HepG2 (cell line): Measurements from ENCODE around the gene WFDC9. TPM values are rescaled to one million over a fixed set of nuclear protein-coding genes. Genes with fewer than 3 reads are reported as not detected.

Experiments
- ATAC-seq: fragments of 200-7000 bp; cut with Tn5 transposase; 3 replicates; pipeline ENCODE4 v1.9.1; 2020; ENCODE audit warnings: mild to moderate bottlenecking, moderate library complexity
- BruUV-seq: library from RNA; stranded (reverse); fragments of 400-500 nt; replicated peaks from 2 replicates; lab custom pipeline; 2021; lab: Mats Ljungman, UMichigan
- CTCF ChIA-PET: fragments of 300-600 bp; formaldehyde crosslinking; extraction: SDS; loops from one replicate; lab custom pipeline; 2021; ENCODE audit warnings: low total read pairs, inconsistent platforms, low intra/inter-chr PET ratio; lab: Yijun Ruan, JAX
- POLR2A ChIA-PET: fragments of 350-600 bp; sonication (Branson Sonifier 250); formaldehyde crosslinking; loops from one replicate; lab custom pipeline; 2020; ENCODE audit warnings: antibody characterized with exemption, inconsistent platforms; lab: Yijun Ruan, JAX
- DNase-seq: peaks from one replicate; pipeline ENCODE4 v3.0.0-alpha.2; 2015; ENCODE audit warnings: low spot score
- FAIRE-seq: peaks from 3 replicates; lab custom pipeline; 2011; peaks lifted over from hg19 to GRCh38; lab: Jason Lieb, UNC
- H2AFZ ChIP-seq: one replicate; pipeline ENCODE4 v1.6.1; 2011; ENCODE audit warnings: low read length, inconsistent platforms
- H3K27ac ChIP-seq: fragments of 300-600 bp; 3 replicates; pipeline ENCODE4 v1.8.0; 2011; ENCODE audit warnings: mixed run types, mild to moderate bottlenecking, mixed read lengths, low read length, inconsistent platforms; ENCODE audit not compliant: insufficient read depth; ENCODE audit errors: extremely low read length
- H3K27me3 ChIP-seq, 2 experiments: fragments of 200-600 bp in 1 of 2; 2 replicates in 1 of 2; 3 replicates in 1 of 2; pipeline versions ENCODE4 v1.6.0 to v1.8.0; 2011; ENCODE audit warnings: low read length in 2 of 2, mild to moderate bottlenecking in 2 of 2, moderate library complexity in 2 of 2, inconsistent platforms in 1 of 2; ENCODE audit not compliant: insufficient read depth in 2 of 2, control insufficient read depth in 1 of 2
- H3K36me3 ChIP-seq, 2 experiments: fragments of 200-600 bp in 1 of 2; replicated peaks in 1 of 2; 2 replicates in 1 of 2; 3 replicates in 1 of 2; pipeline versions ENCODE4 v1.5.1 to v1.8.0; 2011; ENCODE audit warnings: low read length in 2 of 2, inconsistent platforms in 1 of 2; ENCODE audit not compliant: insufficient read depth in 2 of 2, control insufficient read depth in 1 of 2
- H3K4me1 ChIP-seq: 2 replicates; pipeline ENCODE4 v1.5.1; 2012; ENCODE audit warnings: low read length, inconsistent platforms; ENCODE audit not compliant: insufficient read depth
- H3K4me2 ChIP-seq: 2 replicates; pipeline ENCODE4 v1.6.0; 2011; ENCODE audit warnings: low read depth, low read length, inconsistent platforms
- H3K4me3 ChIP-seq, 3 experiments: fragments of 200-600 bp in 1 of 3; sonication (generic), shearing (Covaris generic) in 1 of 3; replicated peaks in 1 of 3; 2 replicates each; pipeline ENCODE4 v1.5.1; 2011 to 2016; ENCODE audit warnings: low read length in 3 of 3, inconsistent platforms in 2 of 3, low read depth in 2 of 3, mild to moderate bottlenecking in 2 of 3, control low read depth in 1 of 3, mixed read lengths in 1 of 3; ENCODE audit not compliant: insufficient read depth in 1 of 3
- H3K79me2 ChIP-seq: one replicate; pipeline ENCODE4 v1.6.1; 2011; ENCODE audit warnings: low read length, inconsistent platforms; ENCODE audit not compliant: insufficient read depth
- H3K9ac ChIP-seq: 2 replicates; pipeline ENCODE4 v1.6.0; 2011; ENCODE audit warnings: mild to moderate bottlenecking, low read depth, low read length, inconsistent platforms; ENCODE audit not compliant: insufficient read depth
- H3K9me3 ChIP-seq: 2 replicates; pipeline ENCODE4 v1.5.1; 2012; ENCODE audit warnings: mild to moderate bottlenecking, low read length
- H4K20me1 ChIP-seq: 2 replicates; pipeline ENCODE4 v1.6.0; 2011; ENCODE audit warnings: inconsistent platforms, mild to moderate bottlenecking, low read length, moderate library complexity; ENCODE audit not compliant: insufficient read depth
- CCAR2 ChIP-seq: fragments of 200-400 bp; formaldehyde crosslinking; optimal IDR thresholded peaks from 2 replicates; pipeline ENCODE3; 2018; ENCODE audit warnings: low read depth, mild to moderate bottlenecking, low read length, moderate library complexity
- MAFF ChIP-seq: IDR thresholded peaks from 2 replicates; pipeline ENCODE4 v1.6.1; 2011; ENCODE audit warnings: low read depth, low read length, improper control_type of control experiment
- MAFK ChIP-seq, 2 experiments: IDR thresholded peaks in 1 of 2; conservative IDR thresholded peaks in 1 of 2; 2 replicates each; pipeline ENCODE4 v1.6.1; 2011; ENCODE audit warnings: improper control_type of control experiment in 2 of 2, low read length in 2 of 2
- PRMT3 ChIP-seq: sonication (generic); formaldehyde crosslinking; IDR thresholded peaks from 2 replicates; pipeline ENCODE4 v1.8.1; 2022; ENCODE audit warnings: low read depth, mild to moderate bottlenecking, moderate library complexity, missing genetic modification reagents, borderline replicate concordance
- ZBTB46 ChIP-seq: sonication (generic); formaldehyde crosslinking; IDR thresholded peaks from 2 replicates; pipeline ENCODE4 v1.4.0; 2020; ENCODE audit warnings: mild to moderate bottlenecking, missing genetic modification reagents, borderline replicate concordance
- ZNF24 ChIP-seq: fragments of 450-650 bp; IDR thresholded peaks from 2 replicates; pipeline ENCODE4 v1.6.1; 2017; ENCODE audit warnings: antibody characterized with exemption, mild to moderate bottlenecking
- in situ Hi-C: cut with HindIII; loops from 2 replicates; pipeline ENCODE4 v1.10.0; 2017; ENCODE audit warnings: low pct_unique_long_range_greater_than_20kb; ENCODE audit not compliant: extremely low pct_ligation_motif_present
- intact Hi-C: fragments of 100-400 bp; cut with micrococcal nuclease; formaldehyde crosslinking; loops from one replicate; pipeline ENCODE4 v1.10.0; 2022; ENCODE audit not compliant: unreplicated experiment
- polyA plus RNA-seq, 8 experiments: library from polyadenylated mRNA; depleted of rRNA in 3 of 8; stranded (reverse) in 7 of 8; unstranded in 1 of 8; fragments of >200 nt; fragmentation: Illumina TruSeq in 4 of 8; extraction: Trizol in 4 of 8; gene quantifications; 2 replicates each; pipeline versions ENCODE4 v1.2.1 to v1.2.3, GENCODE V29; 2011 to 2016; ENCODE audit warnings: low read depth in 4 of 8, missing spikeins in 1 of 8, mixed read lengths in 1 of 8; ENCODE audit not compliant: insufficient read depth in 1 of 8
- total RNA-seq, 5 experiments: library from RNA; depleted of rRNA; stranded (reverse); fragments of >200 nt; fragmentation: Illumina TruSeq; extraction: Trizol; gene quantifications; 2 replicates each; pipeline ENCODE4 v1.2.3, GENCODE V29; 2016; ENCODE audit warnings: low read depth in 1 of 5

WFDC9 gene
- total and polyA plus RNA-seq, 2 of the 13 experiments (the other 11 are each of a cell fraction or from before 2014, with no cell fraction given): not detected

GRCh38 chr20:45583502-45583901, 47.6 kb downstream of the WFDC9 start (continued):
- TF ChIP-seq ZNF24 (no peak), PRMT3 (CRISPR knock-in tag) (no peak), CCAR2 (no peak)

GRCh38 chr20:45581702-45582101, 49.4 kb downstream of the WFDC9 start:
- intact Hi-C loops (no loop called here), in situ Hi-C loops (no loop called here)
- H3K4me3 ChIP-seq: no peak overlapping the region
- CTCF ChIA-PET: no interaction called here
- peaks cover 4% of the 10 kb centered on the region; the same call in 1 of the 2 replicates for H3K4me1 ChIP-seq
- no TSS peak for BruUV-seq
- H3K27me3 ChIP-seq: peaks cover 3 to 18% of the 10 kb centered on the region in 2 experiments; a peak in 4 of 5 replicates
- H3K36me3 ChIP-seq: no peaks in the 10 kb centered on the region
- no peaks in the 10 kb centered on the region for H3K9me3 ChIP-seq
- POLR2A ChIA-PET: no interaction called here
- FAIRE-seq (no peak), ATAC-seq (no peak), DNase-seq (no peak)
- H3K4me2 ChIP-seq: no peak overlapping the region
- TF ChIP-seq MAFK (conservative IDR thresholded peaks at IDR 0.05 in 1 of 2, IDR thresholded peaks at IDR 0.05 in 1 of 2; ENCODE audit: low read length in 2 of 2) (peak in 1 of 2 experiments; percentile 41; a peak in 3 of 4 replicates), ZBTB46 (no peak), MAFF (0 out of 2 replicates have a peak, but pooled peaks have one; percentile 11)
- H4K20me1 ChIP-seq: no peaks in the 10 kb centered on the region
- H3K79me2 ChIP-seq: no peaks in the 10 kb centered on the region
- H2AFZ ChIP-seq: no peak overlapping the region
- no peak overlapping the region for H3K9ac ChIP-seq
- H3K27ac ChIP-seq: no peak overlapping the region
